Memory B cell (primary cell): ENCODE results near the gene SSU72.

Experiments
- ATAC-seq: fragments of 150-1000 bp; cut with Tn5 transposase; 2 replicates; pipeline ENCODE4 v1.10.0; 2021; ENCODE audit warnings: low read depth, mild to moderate bottlenecking, moderate library complexity
- DNase-seq, 2 donors: peaks; one replicate each; pipeline ENCODE4 v3.0.0; 2022; ENCODE audit warnings: low spot score in 2 of 2
- H3K27ac Mint-ChIP-seq: one replicate; pipeline ENCODE4 v1.8.0; 2022; ENCODE audit warnings: mild to moderate bottlenecking, moderate library complexity, mixed read lengths
- H3K27me3 Mint-ChIP-seq: one replicate; pipeline ENCODE4 v1.8.0; 2022; ENCODE audit warnings: mixed read lengths
- H3K36me3 Mint-ChIP-seq: one replicate; pipeline ENCODE4 v1.8.0; 2022; ENCODE audit warnings: mild to moderate bottlenecking, mixed read lengths
- H3K4me1 Mint-ChIP-seq: one replicate; pipeline ENCODE4 v1.8.0; 2022; ENCODE audit warnings: mixed read lengths
- H3K4me3 Mint-ChIP-seq: one replicate; pipeline ENCODE4 v1.8.0; 2022; ENCODE audit warnings: mild to moderate bottlenecking, moderate library complexity, mixed read lengths
- H3K9me3 Mint-ChIP-seq: one replicate; pipeline ENCODE4 v1.8.0; 2022; ENCODE audit warnings: mixed read lengths

SSU72 gene

GRCh38 chr1:1574721-1575537 is at the start of gene SSU72:
SSU72 (minus strand) TSS chr1:1574863; CDS start chr1:1574557, 306 bp downstream.
- peak within 1 kb of the TSS; percentile 99 for H3K27ac Mint-ChIP-seq
- peak; percentile 88 for ATAC-seq

GRCh38 chr1:1623631-1624442 is 49.2 kb upstream of the SSU72 start:
- H3K27ac Mint-ChIP-seq: no peak overlapping the region
- ATAC-seq (no peak), DNase-seq (no peak)
- H3K9me3 Mint-ChIP-seq: no peaks in the 10 kb centered on the region
- peaks cover 2% of the 10 kb centered on the region for H3K4me1 Mint-ChIP-seq
- H3K36me3 Mint-ChIP-seq: peaks cover under 1% of the 10 kb centered on the region
- no peaks in the 10 kb centered on the region for H3K27me3 Mint-ChIP-seq
- H3K4me3 Mint-ChIP-seq: no peak overlapping the region

More at GRCh38 chr1:1574721-1575537, at the start of gene SSU72:
- Mint-ChIP-seq H3K4me1 (peaks cover 16% of the 10 kb centered on the region), H3K4me3 (peak within 1 kb of the TSS; percentile 96), H3K36me3 (no peaks in the 10 kb centered on the region), H3K27me3 (no peaks in the 10 kb centered on the region), H3K9me3 (no peaks in the 10 kb centered on the region)
- DNase-seq: peak; percentile 89 to 97

- ATAC-seq: no peak
- Mint-ChIP-seq H3K27ac (no peak overlapping the region), H3K9me3 (no peaks in the 10 kb centered on the region), H3K4me1 (peaks cover 2% of the 10 kb centered on the region), H3K4me3 (no peak overlapping the region), H3K27me3 (no peaks in the 10 kb centered on the region), H3K36me3 (peaks cover 1% of the 10 kb centered on the region)
- no peak for DNase-seq
Measured at GRCh38 chr1:1623181-1623630, 48.5 kb upstream of the SSU72 start.

DNA sequence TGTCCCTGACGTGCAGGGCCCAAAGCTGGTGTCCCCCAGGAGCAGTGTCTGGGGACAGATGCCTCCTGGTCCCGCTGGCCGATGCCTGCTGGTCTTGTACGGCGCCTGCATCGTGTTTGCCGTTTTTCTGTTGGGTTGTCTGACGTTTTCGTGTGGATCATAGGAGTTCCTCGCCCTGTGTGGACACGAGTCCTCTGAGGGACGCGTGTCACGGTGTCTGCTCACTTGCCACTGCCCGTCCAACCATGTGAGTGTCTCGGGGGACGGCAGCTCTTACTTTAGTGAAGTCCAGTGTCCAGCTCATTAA is 48.1 kb upstream of the SSU72 start:
- H3K27me3 Mint-ChIP-seq: no peaks in the 10 kb centered on the region
- H3K27ac Mint-ChIP-seq: no peak overlapping the region
- no peaks in the 10 kb centered on the region for H3K9me3 Mint-ChIP-seq
- DNase-seq (no peak), ATAC-seq (no peak)
- H3K4me1 Mint-ChIP-seq: peaks cover 2% of the 10 kb centered on the region
- no peak overlapping the region for H3K4me3 Mint-ChIP-seq
- H3K36me3 Mint-ChIP-seq: peaks cover 1% of the 10 kb centered on the region

DNA sequence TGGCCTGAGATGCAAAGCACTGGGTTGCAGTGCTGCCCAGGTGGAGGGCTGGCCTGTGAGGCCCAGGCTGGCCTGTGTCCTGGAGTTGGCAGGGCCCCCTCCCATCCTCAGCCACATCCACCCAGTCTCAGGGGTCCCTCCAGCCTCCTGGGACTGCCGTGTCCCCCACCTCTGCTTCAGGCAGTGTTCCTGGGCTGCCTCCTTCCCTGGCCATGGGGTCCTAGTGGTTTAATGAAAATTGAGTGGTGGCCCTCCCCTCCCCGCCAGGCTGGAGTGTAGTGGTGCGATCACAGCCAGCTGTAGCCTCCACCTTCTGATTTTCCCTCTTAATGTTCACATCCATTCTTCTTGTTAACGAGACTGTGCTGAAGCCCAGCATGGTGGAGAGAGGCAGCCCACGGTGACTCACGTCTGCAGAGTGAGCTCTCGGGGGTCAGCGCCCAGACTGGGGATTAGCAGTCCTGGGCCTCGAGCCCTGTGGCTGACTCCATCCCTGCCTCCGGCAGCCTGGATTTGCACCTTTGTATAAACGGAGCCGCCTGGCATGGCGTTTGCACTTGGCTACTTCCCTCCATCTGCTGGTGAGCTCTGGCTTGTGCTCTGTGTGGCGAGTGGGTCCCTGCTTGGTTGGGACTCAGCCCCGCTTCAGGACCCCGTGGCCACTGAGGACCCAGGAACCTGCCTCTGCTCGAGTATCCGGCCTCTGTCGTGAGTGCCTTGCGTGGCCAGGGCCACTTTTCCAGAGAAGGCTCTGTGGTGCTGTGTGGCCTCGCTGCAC is 47.5 kb upstream of the SSU72 start:
- DNase-seq: no peak
- peaks cover 3% of the 10 kb centered on the region for H3K4me1 Mint-ChIP-seq

DNA sequence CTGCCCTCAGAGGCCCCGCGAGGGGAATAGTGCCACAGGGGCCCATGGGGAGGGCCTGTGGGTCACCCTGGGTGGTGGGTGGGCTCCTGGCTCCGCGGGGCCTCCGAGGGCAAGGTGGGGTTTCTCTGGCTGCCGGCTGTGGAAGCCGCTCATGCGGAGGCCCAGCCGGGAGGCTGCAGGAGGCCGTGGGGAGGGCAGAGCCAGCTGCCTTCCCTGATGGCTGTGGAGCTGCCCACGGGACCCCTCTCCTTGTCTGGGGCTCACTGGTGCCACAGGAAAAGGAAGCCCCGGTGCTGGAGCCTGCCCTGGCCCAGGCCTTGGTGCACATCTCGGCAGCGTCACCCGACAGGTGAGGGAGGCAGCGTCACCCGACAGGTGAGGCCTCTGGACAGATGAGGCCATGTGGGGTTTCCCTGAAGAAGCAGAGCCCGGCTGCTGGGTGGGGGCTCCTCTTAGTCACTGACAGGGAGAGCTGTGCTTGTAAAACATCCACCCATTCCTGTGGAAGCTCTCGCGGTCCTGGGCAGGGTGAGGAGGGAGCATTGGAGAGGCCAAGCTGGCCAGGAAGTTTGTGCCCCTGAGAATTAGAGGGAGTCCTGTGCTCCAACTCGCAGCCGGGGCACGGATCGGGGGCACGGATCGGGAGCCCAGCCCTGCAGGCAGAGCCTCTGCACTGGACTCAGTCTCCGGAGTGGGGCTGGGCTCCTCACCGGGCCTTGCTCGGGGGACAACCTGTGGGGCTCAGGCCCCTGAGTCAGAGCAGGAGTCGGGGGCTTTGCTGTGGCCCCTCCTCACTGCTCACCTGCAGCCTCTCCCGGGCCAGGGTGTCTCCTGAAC is 46.7 kb upstream of the SSU72 start:
- no peaks in the 10 kb centered on the region for H3K27me3 Mint-ChIP-seq
- H3K36me3 Mint-ChIP-seq: peaks cover 1% of the 10 kb centered on the region
- H3K27ac Mint-ChIP-seq: no peak overlapping the region
- DNase-seq (no peak), ATAC-seq (no peak)
- H3K4me1 Mint-ChIP-seq: peaks cover 4% of the 10 kb centered on the region
- H3K9me3 Mint-ChIP-seq: no peaks in the 10 kb centered on the region
- H3K4me3 Mint-ChIP-seq: no peak overlapping the region

More for the DNA sequence above, 47.5 kb upstream of the SSU72 start:
- Mint-ChIP-seq H3K27me3 (no peaks in the 10 kb centered on the region), H3K27ac (no peak overlapping the region), H3K36me3 (peaks cover 1% of the 10 kb centered on the region), H3K4me3 (no peak overlapping the region), H3K9me3 (no peaks in the 10 kb centered on the region)
- ATAC-seq: no peak

GRCh38 chr1:1620433-1621139 is 45.9 kb upstream of the SSU72 start:
- Mint-ChIP-seq H3K4me1 (peaks cover 2% of the 10 kb centered on the region), H3K4me3 (no peak overlapping the region), H3K36me3 (peaks cover 1% of the 10 kb centered on the region), H3K27ac (no peak overlapping the region), H3K9me3 (no peaks in the 10 kb centered on the region), H3K27me3 (no peaks in the 10 kb centered on the region)
- ATAC-seq (no peak), DNase-seq (no peak)

DNA sequence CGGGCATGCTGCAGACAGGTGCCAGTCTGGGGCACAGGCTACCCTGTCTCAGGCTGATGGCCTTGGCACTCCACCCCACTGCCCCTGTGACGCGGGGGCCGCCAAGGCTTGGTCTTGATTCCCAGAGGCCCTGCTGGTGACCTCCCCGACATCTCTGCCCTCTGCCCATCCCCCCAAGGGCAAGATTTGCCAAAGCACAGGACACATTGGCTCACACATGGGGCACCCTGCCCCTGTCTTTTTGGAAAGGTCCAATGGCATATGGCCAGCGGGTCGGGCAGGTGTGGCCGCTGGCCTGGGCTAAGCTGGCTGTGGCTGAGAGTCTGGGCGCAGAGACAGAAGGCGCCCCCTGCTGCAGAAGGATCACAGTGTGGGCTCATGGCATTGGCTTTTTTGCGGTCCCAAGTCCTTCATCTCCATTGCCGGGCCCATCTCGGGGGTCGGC is 45.3 kb upstream of the SSU72 start:
- H3K27me3 Mint-ChIP-seq: no peaks in the 10 kb centered on the region
- peaks cover 1% of the 10 kb centered on the region for H3K36me3 Mint-ChIP-seq
- H3K27ac Mint-ChIP-seq: no peak overlapping the region
- H3K4me3 Mint-ChIP-seq: no peak overlapping the region
- H3K4me1 Mint-ChIP-seq: peaks cover 2% of the 10 kb centered on the region
- ATAC-seq (no peak), DNase-seq (no peak)
- no peaks in the 10 kb centered on the region for H3K9me3 Mint-ChIP-seq

GRCh38 chr1:1618396-1619068 is 43.9 kb upstream of the SSU72 start:
- H3K9me3 Mint-ChIP-seq: no peaks in the 10 kb centered on the region
- no peak for DNase-seq
- ATAC-seq: no peak
- H3K27ac Mint-ChIP-seq: no peak overlapping the region
- H3K27me3 Mint-ChIP-seq: no peaks in the 10 kb centered on the region
- peaks cover 1% of the 10 kb centered on the region for H3K36me3 Mint-ChIP-seq
- H3K4me3 Mint-ChIP-seq: no peak overlapping the region
- peaks cover 8% of the 10 kb centered on the region for H3K4me1 Mint-ChIP-seq

- H3K9me3 Mint-ChIP-seq: no peaks in the 10 kb centered on the region
- peaks cover 1% of the 10 kb centered on the region for H3K36me3 Mint-ChIP-seq
- no peak for DNase-seq
- no peak overlapping the region for H3K4me3 Mint-ChIP-seq
- ATAC-seq: no peak
- no peak overlapping the region for H3K27ac Mint-ChIP-seq
- H3K27me3 Mint-ChIP-seq: no peaks in the 10 kb centered on the region
- peaks cover 9% of the 10 kb centered on the region for H3K4me1 Mint-ChIP-seq
Measured at GRCh38 chr1:1617925-1618324, 43.3 kb upstream of the SSU72 start.

GRCh38 chr1:1617516-1617915 is 42.9 kb upstream of the SSU72 start:
- no peak overlapping the region for H3K27ac Mint-ChIP-seq
- H3K27me3 Mint-ChIP-seq: no peaks in the 10 kb centered on the region
- DNase-seq (no peak), ATAC-seq (no peak)
- peaks cover 1% of the 10 kb centered on the region for H3K36me3 Mint-ChIP-seq
- H3K9me3 Mint-ChIP-seq: no peaks in the 10 kb centered on the region
- peak overlapping the region; percentile 75 for H3K4me3 Mint-ChIP-seq
- peaks cover 9% of the 10 kb centered on the region for H3K4me1 Mint-ChIP-seq

- Mint-ChIP-seq H3K9me3 (no peaks in the 10 kb centered on the region), H3K4me1 (peaks cover 9% of the 10 kb centered on the region), H3K27me3 (no peaks in the 10 kb centered on the region), H3K36me3 (peaks cover 1% of the 10 kb centered on the region), H3K27ac (no peak overlapping the region), H3K4me3 (peak overlapping the region; percentile 75)
- DNase-seq (no peak), ATAC-seq (no peak)
Measured at GRCh38 chr1:1616838-1617237, 42.2 kb upstream of the SSU72 start.
